HL-60 (cell line): Measurements from ENCODE around the gene ADARB1.

ENCODE experiments used
- DNase-seq, 2 experiments: peaks; one replicate each; pipeline ENCODE4 v3.0.0-alpha.2; 2010 to 2020; ENCODE audit warnings: low read depth in 1 of 2, low spot score in 1 of 2
- H3K27ac ChIP-seq: fragments of 250-450 bp; sonication (Bioruptor Pico); replicated peaks from 2 replicates; pipeline ENCODE4 v1.5.1; 2020; ENCODE audit warnings: mild to moderate bottlenecking, moderate library complexity
- H3K27me3 ChIP-seq: fragments of 250-450 bp; sonication (Bioruptor Pico); 2 replicates; pipeline ENCODE4 v1.5.1; 2021; ENCODE audit warnings: mild to moderate bottlenecking, moderate library complexity; ENCODE audit not compliant: insufficient read depth, poor library complexity, severe bottlenecking
- H3K4me3 ChIP-seq: replicated peaks from 2 replicates; pipeline ENCODE4 v1.5.1; 2011; ENCODE audit warnings: mild to moderate bottlenecking, control low read depth, low read length; ENCODE audit not compliant: insufficient read depth
- GABPA ChIP-seq: IDR thresholded peaks from 2 replicates; pipeline ENCODE4 v1.6.1; 2012; ENCODE audit warnings: low read depth
- POLR2AphosphoS5 ChIP-seq: IDR thresholded peaks from 2 replicates; pipeline ENCODE4 v1.6.1; 2012; ENCODE audit warnings: low read depth
- SPI1 ChIP-seq: IDR thresholded peaks from 2 replicates; pipeline ENCODE4 v1.6.1; 2012; ENCODE audit warnings: low read depth, mild to moderate bottlenecking, borderline replicate concordance
- TF ChIP-seq, protein P1 (sequence below): IDR thresholded peaks from one replicate; pipeline ENCODE4 v1.5.1; 2011; ENCODE audit warnings: low read length, control low read depth, inconsistent platforms; ENCODE audit not compliant: insufficient read depth
- TF ChIP-seq, protein P2 (sequence below): IDR thresholded peaks from 2 replicates; pipeline ENCODE4 v1.6.1; 2012; ENCODE audit warnings: low read depth; ENCODE audit not compliant: insufficient replicate concordance

ADARB1 gene

DNA sequence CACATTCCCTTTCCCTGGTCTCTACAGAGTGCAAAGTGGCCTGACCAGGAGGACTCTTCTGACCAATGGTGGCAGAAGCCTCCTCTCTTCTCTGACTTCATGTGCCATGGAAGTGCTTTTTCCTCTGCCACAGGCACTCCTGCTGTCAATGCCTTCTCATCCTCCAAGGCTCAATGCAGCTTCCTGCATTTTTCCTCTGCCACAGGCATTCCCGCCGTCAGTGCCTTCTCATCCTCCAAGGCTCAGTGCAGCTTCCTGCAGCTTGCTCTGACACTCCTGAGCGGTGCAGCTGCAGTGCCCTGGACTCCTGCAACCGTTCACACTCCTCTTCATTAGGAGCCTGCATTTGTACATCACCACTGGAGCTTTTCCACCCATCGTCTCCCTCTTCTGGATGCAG is 4.7 kb upstream of the ADARB1 start:
- H3K4me3 ChIP-seq: no peak overlapping the region
- peaks cover 3% of the 10 kb centered on the region for H3K27me3 ChIP-seq
- H3K27ac ChIP-seq: no peak overlapping the region
- no peak for TF ChIP-seq SPI1
- no peak for DNase-seq

DNA sequence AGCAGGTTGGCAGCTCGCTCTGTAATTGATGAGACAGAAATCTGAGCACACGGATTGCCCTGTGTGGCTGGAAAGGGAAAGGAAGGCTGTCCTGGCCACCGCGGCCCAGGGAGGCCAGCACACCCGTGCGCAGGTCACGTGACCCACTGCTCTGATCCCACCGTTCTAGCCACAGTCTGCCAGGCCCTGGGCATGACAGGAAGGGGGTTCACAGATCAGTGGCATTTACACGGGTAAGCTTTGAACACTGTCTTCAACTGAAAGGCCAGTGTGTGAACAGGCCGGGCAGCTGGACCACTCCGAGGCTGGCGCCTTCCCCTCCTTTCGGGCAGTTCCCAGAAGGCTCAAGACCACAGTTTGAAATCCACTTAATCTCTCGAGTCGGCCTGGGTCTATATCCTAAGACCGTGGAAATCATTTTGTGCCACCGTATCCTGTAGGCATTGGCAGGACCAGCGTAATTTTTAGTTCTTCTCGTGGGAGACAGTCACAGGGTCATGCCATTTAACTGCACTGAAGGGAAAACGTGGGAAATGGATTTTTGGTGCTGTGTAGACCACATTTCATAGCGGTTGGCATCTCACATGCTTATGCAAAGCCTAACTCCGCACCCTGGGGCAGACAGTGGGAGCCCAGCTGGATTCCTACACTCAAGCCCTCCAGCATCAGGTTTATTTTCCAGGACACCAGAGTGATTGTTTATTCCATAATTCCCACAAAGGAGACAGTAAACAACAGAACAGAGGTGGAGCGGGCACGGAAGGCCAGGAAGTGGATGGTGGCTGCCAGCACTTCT is 3.1 kb upstream of the ADARB1 start:
- Histone ChIP-seq H3K27me3 (peaks cover 13% of the 10 kb centered on the region), H3K4me3 (no peak overlapping the region), H3K27ac (no peak overlapping the region)
- TF ChIP-seq SPI1: no peak
- TF ChIP-seq GABPA: no peak
- TF ChIP-seq, protein P1, sequence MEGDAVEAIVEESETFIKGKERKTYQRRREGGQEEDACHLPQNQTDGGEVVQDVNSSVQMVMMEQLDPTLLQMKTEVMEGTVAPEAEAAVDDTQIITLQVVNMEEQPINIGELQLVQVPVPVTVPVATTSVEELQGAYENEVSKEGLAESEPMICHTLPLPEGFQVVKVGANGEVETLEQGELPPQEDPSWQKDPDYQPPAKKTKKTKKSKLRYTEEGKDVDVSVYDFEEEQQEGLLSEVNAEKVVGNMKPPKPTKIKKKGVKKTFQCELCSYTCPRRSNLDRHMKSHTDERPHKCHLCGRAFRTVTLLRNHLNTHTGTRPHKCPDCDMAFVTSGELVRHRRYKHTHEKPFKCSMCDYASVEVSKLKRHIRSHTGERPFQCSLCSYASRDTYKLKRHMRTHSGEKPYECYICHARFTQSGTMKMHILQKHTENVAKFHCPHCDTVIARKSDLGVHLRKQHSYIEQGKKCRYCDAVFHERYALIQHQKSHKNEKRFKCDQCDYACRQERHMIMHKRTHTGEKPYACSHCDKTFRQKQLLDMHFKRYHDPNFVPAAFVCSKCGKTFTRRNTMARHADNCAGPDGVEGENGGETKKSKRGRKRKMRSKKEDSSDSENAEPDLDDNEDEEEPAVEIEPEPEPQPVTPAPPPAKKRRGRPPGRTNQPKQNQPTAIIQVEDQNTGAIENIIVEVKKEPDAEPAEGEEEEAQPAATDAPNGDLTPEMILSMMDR: no peak
- TF ChIP-seq, protein P2, sequence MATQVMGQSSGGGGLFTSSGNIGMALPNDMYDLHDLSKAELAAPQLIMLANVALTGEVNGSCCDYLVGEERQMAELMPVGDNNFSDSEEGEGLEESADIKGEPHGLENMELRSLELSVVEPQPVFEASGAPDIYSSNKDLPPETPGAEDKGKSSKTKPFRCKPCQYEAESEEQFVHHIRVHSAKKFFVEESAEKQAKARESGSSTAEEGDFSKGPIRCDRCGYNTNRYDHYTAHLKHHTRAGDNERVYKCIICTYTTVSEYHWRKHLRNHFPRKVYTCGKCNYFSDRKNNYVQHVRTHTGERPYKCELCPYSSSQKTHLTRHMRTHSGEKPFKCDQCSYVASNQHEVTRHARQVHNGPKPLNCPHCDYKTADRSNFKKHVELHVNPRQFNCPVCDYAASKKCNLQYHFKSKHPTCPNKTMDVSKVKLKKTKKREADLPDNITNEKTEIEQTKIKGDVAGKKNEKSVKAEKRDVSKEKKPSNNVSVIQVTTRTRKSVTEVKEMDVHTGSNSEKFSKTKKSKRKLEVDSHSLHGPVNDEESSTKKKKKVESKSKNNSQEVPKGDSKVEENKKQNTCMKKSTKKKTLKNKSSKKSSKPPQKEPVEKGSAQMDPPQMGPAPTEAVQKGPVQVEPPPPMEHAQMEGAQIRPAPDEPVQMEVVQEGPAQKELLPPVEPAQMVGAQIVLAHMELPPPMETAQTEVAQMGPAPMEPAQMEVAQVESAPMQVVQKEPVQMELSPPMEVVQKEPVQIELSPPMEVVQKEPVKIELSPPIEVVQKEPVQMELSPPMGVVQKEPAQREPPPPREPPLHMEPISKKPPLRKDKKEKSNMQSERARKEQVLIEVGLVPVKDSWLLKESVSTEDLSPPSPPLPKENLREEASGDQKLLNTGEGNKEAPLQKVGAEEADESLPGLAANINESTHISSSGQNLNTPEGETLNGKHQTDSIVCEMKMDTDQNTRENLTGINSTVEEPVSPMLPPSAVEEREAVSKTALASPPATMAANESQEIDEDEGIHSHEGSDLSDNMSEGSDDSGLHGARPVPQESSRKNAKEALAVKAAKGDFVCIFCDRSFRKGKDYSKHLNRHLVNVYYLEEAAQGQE: no peak
- no peak for TF ChIP-seq POLR2AphosphoS5
- DNase-seq: no peak

DNA sequence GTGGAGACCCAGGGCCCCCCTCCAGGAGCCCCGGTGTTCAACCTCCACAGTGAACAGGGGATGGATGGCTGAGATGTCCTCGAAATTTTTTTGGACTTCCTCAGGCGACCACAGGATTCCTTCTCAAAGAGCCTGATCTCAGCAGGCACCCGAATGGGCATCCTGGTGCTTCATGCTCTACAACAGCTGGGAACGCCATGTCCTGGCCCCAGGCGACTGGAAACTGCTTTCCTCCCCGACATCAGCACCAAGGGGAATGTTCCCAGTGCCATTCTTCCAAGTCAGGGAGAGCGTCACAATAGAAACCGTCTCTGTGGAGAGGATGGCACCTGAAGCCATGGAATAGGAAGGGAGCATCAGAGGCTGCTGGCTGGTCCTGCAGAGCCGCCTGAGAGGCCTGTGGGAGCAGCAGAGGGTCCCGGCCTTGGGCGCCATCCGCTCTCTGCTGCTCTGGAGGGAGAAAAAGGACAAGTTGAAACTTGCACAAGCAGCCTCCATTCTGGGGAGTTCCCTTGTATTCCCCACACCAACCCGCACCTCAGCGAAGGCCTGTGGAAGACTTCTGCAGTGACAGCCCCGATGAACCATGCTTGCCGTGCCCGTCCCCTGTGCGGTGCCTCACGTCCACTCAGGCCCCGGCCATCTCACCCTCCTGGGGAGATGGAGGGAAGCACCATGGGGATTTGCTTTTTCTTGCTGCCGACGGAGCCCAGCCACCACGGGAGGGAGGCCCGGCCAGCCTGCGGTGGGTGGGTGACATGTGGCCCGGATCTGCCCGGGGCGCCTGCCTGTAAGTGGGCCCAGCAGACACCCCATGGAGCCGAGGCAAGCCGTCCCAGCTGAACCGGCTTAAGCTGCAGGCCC is 2.3 kb upstream of the ADARB1 start:
- H3K27ac ChIP-seq: no peak overlapping the region
- no peak for DNase-seq
- peaks cover 11% of the 10 kb centered on the region for H3K27me3 ChIP-seq
- TF ChIP-seq SPI1: no peak
- TF ChIP-seq GABPA: no peak
- no peak overlapping the region for H3K4me3 ChIP-seq

DNA sequence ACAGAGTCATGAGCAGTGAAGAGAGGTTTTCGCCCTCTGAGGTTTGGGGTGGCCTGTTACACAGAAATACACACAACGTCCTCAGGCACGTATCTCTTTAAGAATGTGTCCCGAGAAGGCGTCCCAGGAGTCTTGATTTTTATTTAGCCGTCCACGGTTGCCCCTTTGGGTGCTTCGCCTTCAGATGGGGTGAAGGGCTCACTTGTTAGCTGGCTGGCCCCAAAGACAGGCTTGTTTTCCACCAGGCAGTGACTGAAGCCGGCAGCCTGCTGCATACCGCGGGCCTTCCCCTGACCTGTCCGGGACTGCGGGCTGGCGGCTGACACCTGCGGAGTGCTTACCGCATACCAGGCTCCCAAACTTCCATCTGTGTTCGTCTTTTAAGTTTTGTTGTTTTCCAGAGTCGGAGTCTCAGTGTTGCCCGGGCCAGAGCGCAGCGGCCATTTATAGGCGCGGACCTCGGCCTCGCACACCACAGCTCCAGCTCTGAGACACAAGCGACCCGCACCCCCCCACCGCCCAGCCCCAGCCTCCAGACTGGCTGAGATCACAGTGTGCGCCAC is 1.6 kb upstream of the ADARB1 start:
- Histone ChIP-seq H3K27me3 (peaks cover 11% of the 10 kb centered on the region), H3K4me3 (no peak overlapping the region), H3K27ac (no peak overlapping the region)
- TF ChIP-seq, protein P1: no peak
- TF ChIP-seq GABPA: no peak
- no peak for TF ChIP-seq POLR2AphosphoS5
- no peak for TF ChIP-seq SPI1
- TF ChIP-seq, protein P2: no peak
- no peak for DNase-seq
